Putamen (tissue), 1 donor: Measurements from ENCODE around the gene CASP8AP2.
"Not testable (repeated sequence)": the region's sequence is repeated elsewhere in the genome, so short reads cannot be mapped to it uniquely, and the experiment has no call there.

ENCODE experiments used
- DNase-seq: peaks from one replicate; pipeline ENCODE4 v3.0.0-alpha.2; 2016; ENCODE audit warnings: low spot score

The CASP8AP2 gene

GRCh38 chr6:89819336-89820130, 10.1 kb upstream of the CASP8AP2 start, which contains the start of gene MDN1:
TSS of gene MDN1 (minus strand) at chr6:89819794. CDS start at chr6:89819607, 187 bp downstream.
- peak; percentile 94 for DNase-seq

GRCh38 chr6:89826029-89826528, 3.6 kb upstream of the CASP8AP2 start:
- no peak for DNase-seq

- not testable (repeated sequence) for DNase-seq
These were observed 1.1 kb upstream of the CASP8AP2 start for GRCh38 chr6:89828475-89828987.

GRCh38 chr6:89828988-89829471, 650 bp upstream of the CASP8AP2 start:
- DNase-seq = no peak

- no peak for DNase-seq
These were observed 610 bp downstream of the CASP8AP2 start for GRCh38 chr6:89830170-89830809.

GRCh38 chr6:89834884-89835792, 5.5 kb downstream of the CASP8AP2 start:
- no peak for DNase-seq

GRCh38 chr6:89836639-89837222, 7.1 kb downstream of the CASP8AP2 start:
- DNase-seq = no peak

- no peak for DNase-seq
These were observed 10.9 kb downstream of the CASP8AP2 start for GRCh38 chr6:89840538-89840937.

- no peak for DNase-seq
These were observed 12.5 kb downstream of the CASP8AP2 start for GRCh38 chr6:89842228-89842627.

GRCh38 chr6:89843070-89843469, 13.4 kb downstream of the CASP8AP2 start:
- DNase-seq = no peak

- not testable (repeated sequence) for DNase-seq
These were observed 17.8 kb downstream of the CASP8AP2 start for GRCh38 chr6:89847513-89847912.

GRCh38 chr6:89853068-89853467, 23.4 kb downstream of the CASP8AP2 start:
- no peak for DNase-seq

GRCh38 chr6:89858041-89858440, 28.4 kb downstream of the CASP8AP2 start:
- DNase-seq = no peak

- no peak for DNase-seq
These were observed 30.1 kb downstream of the CASP8AP2 start for GRCh38 chr6:89859744-89860143.

GRCh38 chr6:89862273-89862672, 32.6 kb downstream of the CASP8AP2 start:
- DNase-seq = no peak

- no peak for DNase-seq
These were observed 33.0 kb downstream of the CASP8AP2 start for GRCh38 chr6:89862698-89863097.

GRCh38 chr6:89866024-89866678, 36.5 kb downstream of the CASP8AP2 start:
- DNase-seq = no peak

GRCh38 chr6:89873721-89874120, 44.0 kb downstream of the CASP8AP2 start:
- DNase-seq = no peak

- no peak for DNase-seq
These were observed 44.8 kb downstream of the CASP8AP2 start for GRCh38 chr6:89874438-89874837.

GRCh38 chr6:89886378-89887120, 56.9 kb downstream of the CASP8AP2 start:
- no peak for DNase-seq
